ENCODE measurements around the gene GP2.
"Not testable (repeated sequence)": the region's sequence is repeated elsewhere in the genome, so short reads cannot be mapped to it uniquely, and the experiment has no call there.

Gene GP2

DNA sequence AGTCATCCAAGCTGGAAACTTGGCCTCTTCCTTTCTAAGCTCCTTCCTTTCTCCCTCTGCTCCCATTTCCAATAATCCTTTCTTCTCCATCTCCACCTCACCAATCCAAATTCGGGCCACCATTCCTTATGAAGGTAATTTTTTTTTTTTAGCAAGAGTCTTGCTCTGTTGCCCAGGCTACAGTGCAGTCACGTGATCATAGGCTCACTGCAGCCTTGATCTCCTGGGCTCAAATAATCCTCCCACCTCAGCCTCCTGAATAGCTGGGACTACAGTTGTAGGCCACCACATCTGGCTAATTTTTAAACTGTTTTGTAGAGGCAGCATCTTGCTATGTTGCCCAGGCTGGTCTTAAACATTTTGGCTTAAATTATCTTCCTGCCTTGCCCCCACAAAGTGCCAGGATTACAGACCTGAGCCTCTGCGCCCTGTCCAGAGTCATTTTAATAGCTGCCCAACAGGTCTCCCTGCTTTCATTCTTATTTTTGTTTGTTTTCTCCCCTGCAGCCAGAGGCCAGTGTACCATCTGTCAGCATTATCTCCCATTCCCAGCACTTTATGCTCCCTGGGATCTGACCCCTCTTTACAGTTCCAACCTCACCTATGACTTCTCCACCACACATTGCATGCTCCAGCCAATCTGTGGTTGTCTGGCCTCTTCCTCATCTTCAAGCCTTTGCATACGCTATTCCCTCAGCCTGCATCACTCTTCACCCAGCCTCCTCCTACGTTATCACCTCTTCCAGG is 2.3 kb upstream of the GP2 start:
- no peak for DNase-seq (ENCODE audit: low read depth, low spot score)
- no peak overlapping the region for H3K4me3 ChIP-seq (ENCODE audit: low read length)

DNA sequence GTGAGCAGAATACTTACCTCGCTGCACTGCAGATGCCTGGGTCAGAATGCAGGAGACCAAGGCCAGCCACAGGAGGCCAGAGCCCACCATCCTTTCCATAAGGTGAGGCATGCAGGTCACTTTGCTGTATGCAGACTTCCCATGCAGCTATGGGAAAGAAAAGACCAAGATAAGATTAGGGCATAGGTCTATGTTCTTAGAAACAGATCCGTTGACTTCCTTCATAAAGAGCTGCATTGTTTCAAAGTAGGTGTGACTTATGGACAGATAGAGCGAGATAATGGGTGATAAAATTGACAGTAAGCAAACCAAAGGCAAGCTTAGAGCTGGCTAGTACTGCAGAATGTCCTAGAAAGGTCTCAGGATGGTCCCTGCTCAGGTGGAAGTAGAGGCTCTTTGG is 992 bp downstream of the GP2 start:
- no peak for DNase-seq (ENCODE audit: low read depth, low spot score)
- H3K4me3 ChIP-seq (ENCODE audit: low read length) = no peak overlapping the region

DNA sequence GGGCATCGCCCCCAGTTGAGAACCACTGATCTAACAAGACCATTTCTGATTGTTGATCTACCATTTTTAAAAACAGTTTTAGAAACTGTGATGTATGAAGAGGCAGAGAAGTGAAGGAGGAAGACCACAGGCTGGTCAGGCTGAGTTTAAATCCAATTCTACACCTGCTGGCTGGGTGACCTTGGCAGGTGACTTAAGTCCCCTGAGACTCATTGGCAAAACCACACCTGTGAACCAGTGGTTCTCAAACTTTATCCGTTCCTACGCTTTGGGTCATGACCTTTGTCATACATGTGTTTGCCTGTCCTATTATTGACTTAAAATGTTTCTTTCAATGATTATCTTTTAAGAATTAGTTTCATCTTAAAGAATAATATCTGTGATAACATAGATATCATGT is 2.3 kb downstream of the GP2 start:
- DNase-seq (ENCODE audit: low read depth, low spot score) = no peak
- H3K4me3 ChIP-seq (ENCODE audit: low read length) = no peak overlapping the region

DNA sequence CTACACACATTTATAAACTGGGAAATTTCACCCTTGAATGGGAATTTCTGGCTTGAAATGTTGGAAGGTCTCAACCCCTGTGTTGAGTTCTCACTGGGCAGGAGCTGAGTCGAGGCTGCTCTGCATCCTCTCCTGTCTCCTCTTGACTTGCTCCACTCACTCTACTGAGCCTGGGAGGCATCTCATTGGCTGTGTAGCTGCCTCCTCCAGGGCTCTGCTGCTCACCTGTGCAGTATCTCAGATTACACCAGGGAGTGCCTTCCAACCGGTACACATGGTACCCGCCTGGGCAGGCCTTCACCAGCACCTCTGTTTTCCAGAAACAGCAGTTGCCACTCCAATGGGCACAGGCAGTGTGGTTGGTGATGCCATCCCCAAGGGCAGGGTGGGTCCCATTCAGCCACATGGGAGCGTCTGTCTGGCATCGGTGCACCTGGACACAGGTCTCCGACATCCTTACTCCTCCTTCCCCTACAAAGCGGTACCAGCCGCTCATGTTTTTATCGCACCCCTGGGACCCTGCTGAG is 3.7 kb downstream of the GP2 start:
- H3K4me3 ChIP-seq (ENCODE audit: low read length) = no peak overlapping the region
- no peak for DNase-seq (ENCODE audit: low read depth, low spot score)

DNA sequence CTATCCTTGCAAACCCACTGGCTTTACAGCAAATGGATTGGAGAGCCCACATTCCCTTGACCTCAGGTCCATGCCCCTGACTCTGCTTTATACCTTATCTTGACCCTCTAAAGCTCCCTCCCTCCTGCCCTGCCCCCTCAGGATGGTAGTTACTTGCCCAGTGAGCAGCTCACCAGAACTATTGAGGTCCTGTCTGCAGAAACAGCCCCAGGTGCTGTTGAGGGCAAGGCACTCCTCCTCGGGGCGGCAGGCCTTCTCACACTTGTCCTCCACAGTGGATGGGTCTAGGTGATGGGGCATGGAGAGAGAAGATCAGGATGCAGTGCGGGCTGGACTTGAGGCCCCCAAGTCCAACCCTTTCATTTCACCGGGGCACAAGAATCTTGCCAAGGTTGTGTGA is 4.6 kb downstream of the GP2 start:
- no peak overlapping the region for H3K4me3 ChIP-seq (ENCODE audit: low read length)
- no peak for DNase-seq (ENCODE audit: low read depth, low spot score)

DNA sequence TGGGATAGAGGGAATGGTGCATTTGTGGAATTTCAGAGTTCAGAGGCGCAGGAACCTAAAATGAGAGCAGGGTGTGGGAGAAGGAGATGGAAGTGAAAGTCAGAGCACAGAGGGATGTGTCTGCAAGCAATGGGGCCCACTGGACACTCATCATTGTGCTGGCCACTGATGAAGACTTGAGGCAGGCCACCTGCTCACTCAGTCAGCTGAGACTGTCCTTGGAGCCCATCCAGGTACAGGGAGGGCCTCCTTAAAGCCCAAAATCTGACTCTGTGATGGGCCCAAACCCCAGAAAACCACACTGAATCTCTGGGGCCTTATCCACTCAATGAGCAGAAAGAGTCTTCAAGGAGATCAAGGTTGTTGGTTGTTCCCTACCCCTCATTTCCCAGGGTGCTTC is 5.6 kb downstream of the GP2 start:
- DNase-seq (ENCODE audit: low read depth, low spot score) = no peak
- no peak overlapping the region for H3K4me3 ChIP-seq (ENCODE audit: low read length)

DNA sequence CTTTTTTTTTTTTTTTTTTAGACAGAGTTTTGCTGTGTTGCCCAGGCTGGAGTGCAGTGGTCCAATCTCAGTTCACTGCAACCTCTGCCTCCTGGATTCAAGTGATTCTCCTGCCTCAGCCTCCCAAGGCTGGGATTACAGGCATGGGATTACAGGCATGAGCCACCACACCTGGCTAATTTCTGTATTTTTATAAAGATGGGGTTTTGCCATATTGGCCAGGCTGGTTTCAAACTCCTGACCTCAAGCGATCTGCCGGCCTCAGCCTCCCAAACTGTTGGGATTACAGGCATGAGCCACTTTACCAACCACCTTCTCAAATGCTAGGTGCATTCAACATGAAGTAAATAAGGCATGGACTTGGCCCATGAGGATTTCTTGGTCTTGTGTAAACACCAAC is 6.3 kb downstream of the GP2 start:
- DNase-seq (ENCODE audit: low read depth, low spot score); H3K4me3 ChIP-seq (ENCODE audit: low read length): not testable (repeated sequence)

DNA sequence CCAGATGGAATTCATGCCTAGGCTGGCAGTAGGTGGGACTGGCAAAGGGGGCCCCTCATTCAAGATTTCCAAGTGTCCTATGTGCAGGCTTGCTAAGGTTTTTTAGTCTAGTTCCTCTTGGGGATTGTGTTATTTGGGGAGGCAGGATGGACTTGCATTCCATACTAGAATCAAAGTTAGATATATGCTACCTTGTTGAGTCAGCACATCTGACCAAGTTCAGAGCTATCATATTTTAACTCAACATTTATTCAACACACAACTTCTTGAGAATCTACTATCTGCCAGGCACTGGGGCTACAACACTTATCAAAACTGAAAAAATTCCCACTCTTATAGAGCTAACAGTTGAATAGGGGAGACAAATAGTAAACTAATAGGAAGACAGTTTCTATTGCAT is 6.7 kb downstream of the GP2 start:
- no peak overlapping the region for H3K4me3 ChIP-seq (ENCODE audit: low read length)
- DNase-seq (ENCODE audit: low read depth, low spot score) = no peak

DNA sequence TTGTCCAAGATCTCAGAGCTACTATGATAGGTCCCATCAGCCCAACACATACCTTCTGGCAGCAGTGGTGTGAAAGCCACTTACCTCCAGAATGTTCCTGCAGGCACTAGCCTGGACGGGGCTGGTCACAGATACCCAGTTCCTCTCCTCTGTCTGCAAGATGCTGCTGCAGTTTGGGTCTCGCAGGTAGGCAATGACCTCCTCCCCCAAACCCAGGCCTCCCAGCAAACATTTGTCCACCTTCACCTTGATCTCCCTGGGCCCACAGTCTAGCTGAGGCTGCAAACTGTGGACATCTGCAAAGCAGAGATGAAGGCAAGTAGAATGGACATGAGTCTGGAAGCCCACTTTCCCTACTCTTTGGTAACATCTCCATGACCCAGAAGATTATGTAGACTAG is 7.1 kb downstream of the GP2 start:
- H3K4me3 ChIP-seq (ENCODE audit: low read length) = no peak overlapping the region
- no peak for DNase-seq (ENCODE audit: low read depth, low spot score)

DNA sequence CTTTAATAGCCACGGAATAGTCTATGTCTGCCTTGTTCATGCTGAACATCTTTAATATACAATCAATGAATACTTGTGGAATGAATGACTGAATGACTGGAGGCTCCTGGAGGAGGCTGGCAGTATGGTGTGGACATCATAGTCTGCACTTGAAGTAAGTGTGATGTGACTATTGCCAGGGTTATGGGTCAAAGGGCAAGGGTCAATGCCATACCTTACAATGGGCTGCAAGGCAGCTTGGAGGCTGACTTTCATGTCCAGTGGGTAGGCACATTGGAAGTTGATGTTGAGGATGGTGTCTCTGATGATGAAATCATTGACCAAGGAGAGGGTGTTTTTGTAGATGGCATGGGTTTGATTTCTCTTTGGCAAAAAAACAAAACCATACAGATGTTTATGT is 7.9 kb downstream of the GP2 start:
- no peak for DNase-seq (ENCODE audit: low read depth, low spot score)
- no peak overlapping the region for H3K4me3 ChIP-seq (ENCODE audit: low read length)

DNA sequence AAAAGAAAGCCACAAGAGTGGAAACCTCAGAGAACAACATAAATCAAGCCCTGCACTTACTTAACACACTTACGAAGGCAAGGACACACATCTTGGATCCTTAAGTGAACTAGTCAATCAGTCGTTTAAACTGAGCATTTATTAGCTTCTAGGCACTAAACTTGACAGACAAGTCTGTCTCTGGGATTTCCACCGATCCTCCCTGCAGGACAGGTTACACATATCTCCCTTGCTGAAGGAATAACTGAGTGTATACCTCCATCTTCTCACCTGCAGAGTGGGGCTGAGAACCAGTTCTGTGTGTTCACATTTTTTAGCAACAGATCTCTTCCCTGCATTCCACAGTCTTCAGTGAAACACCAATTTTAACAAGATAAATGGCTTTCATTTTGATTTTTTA is 8.9 kb downstream of the GP2 start:
- DNase-seq (ENCODE audit: low read depth, low spot score) = no peak
- no peak overlapping the region for H3K4me3 ChIP-seq (ENCODE audit: low read length)

DNA sequence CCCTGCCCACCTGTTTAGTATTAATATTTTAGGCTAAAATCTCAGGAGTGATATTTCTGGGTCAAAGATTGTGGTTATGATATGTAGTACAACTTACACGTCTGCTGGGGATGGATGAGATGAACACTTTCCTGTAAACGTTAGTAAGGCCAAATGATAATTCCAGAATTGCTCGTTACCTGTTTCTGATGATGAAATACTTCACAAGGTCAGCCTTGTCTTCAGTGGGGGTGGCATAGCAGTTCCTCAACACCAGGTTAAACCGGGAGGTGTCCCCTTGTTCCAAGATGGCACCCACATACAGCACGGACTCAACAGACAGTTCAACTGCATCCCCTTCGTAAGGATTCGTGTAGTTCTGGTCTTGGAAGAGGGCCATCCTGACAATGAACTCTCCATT is 9.3 kb downstream of the GP2 start:
- H3K4me3 ChIP-seq (ENCODE audit: low read length) = no peak overlapping the region
- DNase-seq (ENCODE audit: low read depth, low spot score) = no peak

DNA sequence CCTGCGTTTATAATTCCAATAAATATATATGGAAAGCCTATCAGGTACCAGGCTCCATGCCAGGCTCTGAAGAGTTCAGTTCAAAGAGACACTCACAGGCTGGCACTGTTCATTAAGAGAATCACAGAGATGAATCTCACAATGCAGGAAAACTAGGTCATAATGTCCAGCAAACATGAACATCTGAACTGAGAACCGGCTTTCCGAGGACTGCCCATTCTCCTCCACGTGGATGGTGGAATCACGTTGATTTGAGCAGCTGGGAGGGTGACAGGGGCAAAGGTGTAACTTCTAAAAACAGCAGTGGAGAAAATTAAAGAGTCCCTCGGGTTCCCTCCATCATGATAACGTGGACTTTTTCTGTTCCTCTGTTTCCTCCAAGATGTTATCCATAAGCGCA is 10.2 kb downstream of the GP2 start:
- H3K4me3 ChIP-seq (ENCODE audit: low read length) = no peak overlapping the region
- no peak for DNase-seq (ENCODE audit: low read depth, low spot score)

DNA sequence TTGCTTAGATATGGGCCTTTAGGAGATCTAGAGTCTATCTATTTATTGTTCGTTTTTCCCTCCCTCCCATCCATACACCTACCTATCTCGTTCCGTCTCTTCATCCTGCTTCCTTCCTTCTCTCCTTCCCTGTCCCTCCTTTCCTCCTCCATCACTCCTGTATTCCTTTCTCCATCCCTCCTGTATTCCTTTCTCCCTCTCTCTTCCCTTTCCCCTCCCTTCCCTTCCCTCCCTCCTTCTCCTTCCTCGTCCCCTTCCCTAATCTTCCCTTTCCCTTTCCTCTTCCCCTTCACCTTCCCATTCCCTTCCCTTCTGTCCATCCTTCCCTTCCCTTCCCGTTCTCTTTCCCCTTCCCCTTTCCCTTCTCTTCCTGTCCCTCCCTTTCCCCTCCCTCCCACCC is 10.6 kb downstream of the GP2 start:
- no peak for DNase-seq (ENCODE audit: low read depth, low spot score)
- H3K4me3 ChIP-seq (ENCODE audit: low read length) = no peak overlapping the region

DNA sequence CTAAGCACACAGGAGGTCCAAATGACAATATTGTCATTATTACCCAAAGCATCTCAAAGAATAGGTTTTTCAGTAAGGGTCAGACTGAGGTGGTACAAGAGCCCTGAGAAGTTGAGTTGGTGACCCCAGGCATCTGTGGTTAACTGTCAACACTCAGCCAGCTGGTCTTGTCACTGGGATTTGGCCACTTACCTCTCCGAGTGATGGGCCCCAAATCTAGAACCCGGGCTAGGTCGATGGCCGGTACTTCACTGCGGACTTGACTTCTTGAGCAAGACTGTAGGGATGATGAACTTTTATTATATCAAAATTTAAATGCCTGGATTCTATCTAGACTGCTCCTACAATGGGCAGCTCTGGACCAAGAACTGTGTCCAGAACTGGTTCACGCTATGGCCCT is 11.5 kb downstream of the GP2 start:
- H3K4me3 ChIP-seq (ENCODE audit: low read length) = no peak overlapping the region
- DNase-seq (ENCODE audit: low read depth, low spot score) = no peak

DNA sequence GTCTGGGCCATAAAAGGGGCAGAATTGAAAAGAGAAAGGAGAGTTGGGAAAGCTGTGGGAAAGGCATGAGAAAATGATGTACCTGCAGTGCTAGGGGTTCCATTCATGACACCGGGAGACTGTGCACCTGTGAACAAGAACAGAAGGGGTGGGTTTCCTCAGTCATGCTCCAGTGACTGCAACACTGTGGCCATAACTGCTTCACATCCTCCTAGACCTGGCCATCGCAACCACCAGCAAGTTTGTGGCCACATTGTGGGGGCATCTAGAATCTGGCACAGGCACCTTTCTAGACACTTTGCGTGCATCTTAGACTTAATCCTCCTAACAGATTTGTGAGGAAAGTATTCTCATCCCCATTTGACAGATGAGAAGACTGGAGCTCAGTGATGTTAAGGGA is 12.7 kb downstream of the GP2 start:
- DNase-seq (ENCODE audit: low read depth, low spot score) = no peak
- H3K4me3 ChIP-seq (ENCODE audit: low read length) = no peak overlapping the region

DNA sequence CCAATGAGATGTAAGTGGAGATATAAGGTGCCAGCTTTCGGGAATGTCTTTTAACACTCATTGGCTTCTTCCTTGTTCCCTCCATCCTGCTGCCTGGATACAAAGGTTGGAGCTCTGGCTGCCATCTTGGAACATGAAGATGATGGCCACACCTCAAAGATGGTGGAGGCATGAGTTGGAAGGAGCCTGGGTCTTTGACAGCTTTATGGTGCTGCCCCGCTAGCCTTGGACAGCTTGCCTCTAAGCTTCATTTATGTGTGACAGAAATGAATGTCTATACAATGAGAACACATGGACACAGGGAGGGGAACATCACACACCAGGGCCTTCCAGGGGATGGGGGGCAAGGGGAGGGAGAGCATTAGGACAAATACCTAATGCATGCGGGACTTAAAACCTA is 13.6 kb downstream of the GP2 start:
- H3K4me3 ChIP-seq (ENCODE audit: low read length) = no peak overlapping the region
- no peak for DNase-seq (ENCODE audit: low read depth, low spot score)

DNA sequence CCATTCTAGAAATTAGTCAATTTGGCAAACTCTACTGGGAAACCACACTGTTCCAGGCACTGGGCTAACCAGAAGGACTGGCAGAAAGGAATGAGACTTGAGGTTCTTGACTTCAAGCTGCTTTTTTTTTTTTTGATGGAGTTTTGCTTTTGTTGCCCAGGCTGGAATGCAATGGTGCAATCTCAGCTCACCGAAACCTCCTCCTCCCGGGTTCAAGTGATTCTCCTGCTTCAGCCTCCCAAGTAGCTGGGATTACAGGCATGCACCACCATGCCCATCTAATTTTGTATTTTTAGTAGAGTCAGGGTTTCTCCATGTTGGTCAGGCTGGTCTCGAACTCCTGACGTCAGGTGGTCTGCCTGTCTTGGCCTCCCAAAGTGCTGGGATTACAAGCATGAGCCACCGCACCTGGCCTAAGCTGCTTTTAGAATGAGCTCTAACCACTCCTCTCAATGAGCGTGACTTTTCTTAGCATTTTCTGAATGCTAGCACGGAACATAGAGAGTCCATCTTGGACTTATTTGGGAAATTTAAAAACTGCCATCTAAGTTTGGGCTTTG is 14.7 kb downstream of the GP2 start:
- DNase-seq (ENCODE audit: low read depth, low spot score); H3K4me3 ChIP-seq (ENCODE audit: low read length): not testable (repeated sequence)

DNA sequence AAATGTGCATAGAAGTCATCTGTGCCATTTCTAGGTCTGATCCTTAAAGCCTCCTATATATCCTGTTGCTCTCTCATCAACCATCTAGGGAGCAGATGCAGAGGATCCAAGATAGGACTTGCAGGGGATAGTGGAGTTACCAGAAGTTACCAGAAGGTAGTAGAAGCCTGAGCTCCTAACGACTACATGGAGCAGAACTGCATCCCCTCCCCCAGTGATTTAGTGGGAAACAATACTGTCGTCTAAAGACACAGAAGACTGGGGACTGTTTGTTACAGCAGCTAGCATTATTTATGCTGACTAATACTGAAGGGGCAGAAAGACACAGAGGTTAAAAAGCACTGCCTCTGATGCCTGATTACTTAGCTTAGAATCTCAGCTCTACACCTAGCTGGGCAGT is 15.8 kb downstream of the GP2 start:
- DNase-seq (ENCODE audit: low read depth, low spot score) = no peak

DNA sequence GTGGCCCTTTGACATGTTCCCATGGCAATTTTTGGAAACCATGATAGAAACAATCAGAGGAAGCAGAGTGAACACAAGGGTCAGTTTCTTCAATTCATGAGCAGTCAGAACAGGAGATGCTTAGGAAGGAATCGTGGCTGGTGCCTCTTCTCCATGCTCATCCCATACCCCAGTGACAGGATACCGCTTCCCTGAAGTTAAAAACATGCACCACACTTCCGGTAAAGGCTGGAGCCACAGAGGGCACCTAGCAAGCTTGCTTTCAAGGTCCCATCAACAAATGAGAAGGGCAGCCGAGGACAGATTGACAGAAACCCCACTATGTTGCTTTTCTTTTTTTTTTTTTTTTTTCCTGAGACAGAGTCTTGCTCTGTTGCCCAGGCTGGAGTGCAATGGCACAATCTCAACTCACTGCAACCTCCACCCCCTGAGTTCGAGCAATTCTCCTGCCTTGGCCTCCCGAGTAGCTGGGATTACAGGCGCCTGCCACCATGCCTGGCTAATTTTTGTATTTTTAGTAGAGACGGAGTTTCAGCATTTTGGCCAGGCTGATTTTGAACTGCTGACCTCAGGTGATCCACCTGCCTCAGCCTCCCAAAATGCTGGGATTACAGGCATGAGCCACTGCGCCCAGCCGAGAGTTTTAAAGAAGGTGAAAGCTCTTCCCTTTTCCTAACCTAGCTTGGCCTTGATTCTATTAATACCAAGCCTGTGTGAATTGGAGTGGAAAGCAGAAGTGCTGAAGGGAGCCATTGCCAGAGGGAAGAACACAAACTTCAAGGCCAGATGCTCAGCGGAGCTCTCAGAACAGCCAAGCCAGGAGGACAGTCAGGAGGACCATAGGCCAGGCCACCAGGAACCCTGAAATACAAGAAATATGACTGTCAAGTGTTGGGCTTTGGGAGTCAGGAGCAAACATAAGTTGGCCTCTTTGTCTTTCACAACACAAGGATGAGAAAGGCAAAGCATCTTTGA is 16.6 kb downstream of the GP2 start:
- H3K4me3 ChIP-seq (ENCODE audit: low read length) = no peak overlapping the region
- DNase-seq (ENCODE audit: low read depth, low spot score) = no peak

More for the DNA sequence above, 15.8 kb downstream of the GP2 start:
- no peak overlapping the region for H3K4me3 ChIP-seq (ENCODE audit: low read length)

All from Jurkat, Clone E6-1 (cell line).